OCI-LY3 (cell line): ENCODE results near the gene RPSA.
"Not testable (repeated sequence)": the region's sequence is repeated elsewhere in the genome, so short reads cannot be mapped to it uniquely, and the experiment has no call there.

Experiments used
- H2AFZ ChIP-seq: fragments of 200-600, 300-600 bp; shearing (Covaris generic); 2 replicates; pipeline ENCODE4 v1.6.0; 2014; ENCODE audit warnings: antibody characterized with exemption, low read depth, low read length
- H3K27ac ChIP-seq: fragments of 200-600, 300-600 bp; sonication (generic); 2 replicates; pipeline ENCODE4 v1.5.1; 2014; ENCODE audit warnings: mild to moderate bottlenecking, low read length, moderate library complexity, mixed read lengths
- H3K27me3 ChIP-seq: fragments of 200-600, 300-600 bp; sonication (generic); 2 replicates; pipeline ENCODE4 v1.6.1; 2014; ENCODE audit warnings: low read depth, low read length, mixed read lengths
- H3K36me3 ChIP-seq: fragments of 200-600, 300-600 bp; sonication (generic); replicated peaks from 2 replicates; pipeline ENCODE3; 2014; ENCODE audit warnings: low read depth, low read length, mixed read lengths
- H3K4me1 ChIP-seq: fragments of 300-600, 200-600 bp; sonication (generic); 2 replicates; pipeline ENCODE4 v1.6.1; 2014; ENCODE audit warnings: low read length, mixed read lengths
- H3K4me2 ChIP-seq: fragments of 200-600, 300-600 bp; sonication (generic); 2 replicates; pipeline ENCODE4 v1.6.1; 2014; ENCODE audit warnings: low read length, mixed read lengths
- H3K4me3 ChIP-seq: fragments of 300-600, 200-600 bp; sonication (generic); 2 replicates; pipeline ENCODE4 v1.5.1; 2014; ENCODE audit warnings: antibody characterized with exemption, mild to moderate bottlenecking, low read length, moderate library complexity
- H3K79me2 ChIP-seq: fragments of 300-600, 200-600 bp; shearing (Covaris generic); 2 replicates; pipeline ENCODE4 v1.6.1; 2014; ENCODE audit warnings: mild to moderate bottlenecking, low read length, mixed read lengths
- H3K9ac ChIP-seq: fragments of 300-600, 200-600 bp; shearing (Covaris generic); 2 replicates; pipeline ENCODE4 v1.6.0; 2014; ENCODE audit warnings: mild to moderate bottlenecking, low read length, moderate library complexity
- H3K9me3 ChIP-seq: fragments of 200-600, 300-600 bp; shearing (Covaris generic); 2 replicates; pipeline ENCODE4 v1.6.1; 2014; ENCODE audit warnings: low read length, mixed read lengths; ENCODE audit not compliant: insufficient read depth
- H4K20me1 ChIP-seq: fragments of 200-600, 300-600 bp; sonication (generic); 2 replicates; pipeline ENCODE4 v1.6.1; 2016; ENCODE audit warnings: low read length, mixed read lengths; ENCODE audit not compliant: insufficient read depth
- CTCF ChIP-seq: fragments of 200-600, 300-600 bp; sonication (generic); IDR thresholded peaks from 2 replicates; pipeline ENCODE4 v1.5.1; 2014; ENCODE audit warnings: antibody characterized with exemption, low read length, low read depth
- EZH2phosphoT487 ChIP-seq: fragments of 200-600 bp; shearing (Covaris generic); IDR thresholded peaks from 2 replicates; pipeline ENCODE4 v1.6.1; 2018; ENCODE audit warnings: antibody characterized with exemption, mixed run types, low read depth

RPSA gene

GRCh38 chr3:39456159-39456558 lies 49.6 kb downstream of the RPSA start:
- no peaks in the 10 kb centered on the region for H3K79me2 ChIP-seq
- H4K20me1 ChIP-seq: no peaks in the 10 kb centered on the region
- H3K9ac ChIP-seq: no peak overlapping the region
- no peaks in the 10 kb centered on the region for H3K27me3 ChIP-seq
- no peak for TF ChIP-seq CTCF
- TF ChIP-seq EZH2phosphoT487: no peak
- H3K4me3 ChIP-seq: no peak overlapping the region
- H3K36me3 ChIP-seq: no peaks in the 10 kb centered on the region
- no peak overlapping the region for H3K4me2 ChIP-seq
- H3K9me3 ChIP-seq: no peaks in the 10 kb centered on the region
- H3K27ac ChIP-seq: no peak overlapping the region
- no peak overlapping the region for H2AFZ ChIP-seq
- peaks cover 11% of the 10 kb centered on the region for H3K4me1 ChIP-seq

DNA sequence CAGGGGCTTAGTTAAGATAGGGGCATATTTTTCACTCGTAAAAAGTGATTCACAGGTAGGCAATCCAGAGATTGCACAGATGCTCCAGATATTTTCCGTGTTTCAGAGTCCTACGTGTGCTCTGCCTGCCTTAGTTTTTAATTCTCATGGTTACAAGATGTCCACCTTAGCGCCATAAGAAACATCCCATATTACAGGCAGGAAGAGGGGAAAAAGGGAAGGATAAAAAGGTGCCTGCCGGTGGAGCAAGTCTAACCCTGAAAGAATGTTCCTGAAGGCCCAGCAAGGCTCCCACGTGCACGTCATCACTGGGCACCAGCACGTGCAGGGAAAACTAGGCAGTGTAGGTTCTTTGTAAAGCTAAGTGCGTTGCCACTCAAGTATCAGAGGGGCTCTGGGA lies 50.8 kb downstream of the RPSA start:
- no peak for TF ChIP-seq CTCF
- no peak for TF ChIP-seq EZH2phosphoT487
- H3K79me2 ChIP-seq: no peaks in the 10 kb centered on the region
- H3K27ac ChIP-seq: no peak overlapping the region
- no peaks in the 10 kb centered on the region for H4K20me1 ChIP-seq
- H3K9ac ChIP-seq: no peak overlapping the region
- no peak overlapping the region for H3K4me2 ChIP-seq
- H2AFZ ChIP-seq: no peak overlapping the region
- no peaks in the 10 kb centered on the region for H3K9me3 ChIP-seq
- no peak overlapping the region for H3K4me3 ChIP-seq
- H3K36me3 ChIP-seq: no peaks in the 10 kb centered on the region
- peaks cover 11% of the 10 kb centered on the region for H3K4me1 ChIP-seq
- peaks cover 1% of the 10 kb centered on the region; the same call in 1 of the 2 replicates for H3K27me3 ChIP-seq

DNA sequence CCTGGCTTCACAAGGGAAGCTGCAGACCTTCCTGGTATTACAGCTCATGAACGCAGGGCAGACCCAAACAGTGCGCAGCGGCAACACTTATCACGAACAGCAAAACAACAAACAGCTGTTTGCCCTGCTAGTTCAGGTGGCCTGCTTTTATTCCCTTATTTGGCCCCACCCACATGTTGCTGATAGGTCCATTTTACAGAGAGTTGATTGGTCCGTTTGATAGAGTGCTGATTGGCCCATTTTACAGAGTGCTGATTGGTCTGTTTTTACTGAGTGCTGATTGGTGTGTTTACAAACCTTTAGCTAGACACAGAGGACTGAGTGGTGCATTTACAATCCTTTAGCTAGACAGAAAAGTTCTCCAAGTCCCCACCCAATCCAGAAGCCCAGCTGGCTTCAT lies 52.1 kb downstream of the RPSA start:
- H3K4me3 ChIP-seq, H4K20me1 ChIP-seq, H3K4me2 ChIP-seq, H2AFZ ChIP-seq, H3K27ac ChIP-seq, H3K79me2 ChIP-seq, H3K9ac ChIP-seq, H3K9me3 ChIP-seq, H3K4me1 ChIP-seq, H3K36me3 ChIP-seq: not testable (repeated sequence)
- peaks cover 12% of the 10 kb centered on the region for H3K27me3 ChIP-seq

DNA sequence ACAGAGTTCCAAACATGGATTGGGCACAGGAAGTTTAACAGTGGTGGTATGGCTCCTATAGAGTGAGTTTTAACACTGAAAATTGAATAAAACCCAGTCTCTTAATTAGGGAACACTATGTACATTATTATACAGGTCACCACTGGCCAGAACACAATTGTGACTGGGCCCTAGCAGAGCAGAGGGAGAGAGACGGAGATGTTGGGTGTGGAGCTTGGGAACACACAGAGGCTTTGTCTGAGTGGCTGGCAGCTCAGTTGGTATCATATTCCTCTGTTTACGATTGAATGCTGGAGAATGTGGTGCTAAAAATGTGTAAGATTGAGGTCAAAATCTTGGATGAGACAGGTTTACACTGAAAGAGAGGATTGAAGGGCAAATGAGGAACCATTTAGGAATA lies 54.2 kb downstream of the RPSA start:
- H2AFZ ChIP-seq: no peak overlapping the region
- no peak overlapping the region for H3K9ac ChIP-seq
- no peaks in the 10 kb centered on the region for H4K20me1 ChIP-seq
- H3K9me3 ChIP-seq: no peaks in the 10 kb centered on the region
- no peak overlapping the region for H3K4me3 ChIP-seq
- TF ChIP-seq EZH2phosphoT487: no peak
- no peak for TF ChIP-seq CTCF
- H3K36me3 ChIP-seq: no peaks in the 10 kb centered on the region
- peaks cover 14% of the 10 kb centered on the region for H3K27me3 ChIP-seq
- H3K79me2 ChIP-seq: no peaks in the 10 kb centered on the region
- no peak overlapping the region for H3K4me2 ChIP-seq
- no peak overlapping the region for H3K27ac ChIP-seq
- H3K4me1 ChIP-seq: no peaks in the 10 kb centered on the region
